ENCODE measurements around the gene DAGLB. TPM values are rescaled to one million over a fixed set of nuclear protein-coding genes. Genes with fewer than 3 reads are reported as not detected.
A peak's percentile ranks its signal among the peaks of the same experiment; 100 is the strongest.

The DAGLB gene
- total and polyA plus RNA-seq, 2 of the 4 experiments (the other 2 are of a cell fraction), result 23.4 to 33.5 TPM

DNA sequence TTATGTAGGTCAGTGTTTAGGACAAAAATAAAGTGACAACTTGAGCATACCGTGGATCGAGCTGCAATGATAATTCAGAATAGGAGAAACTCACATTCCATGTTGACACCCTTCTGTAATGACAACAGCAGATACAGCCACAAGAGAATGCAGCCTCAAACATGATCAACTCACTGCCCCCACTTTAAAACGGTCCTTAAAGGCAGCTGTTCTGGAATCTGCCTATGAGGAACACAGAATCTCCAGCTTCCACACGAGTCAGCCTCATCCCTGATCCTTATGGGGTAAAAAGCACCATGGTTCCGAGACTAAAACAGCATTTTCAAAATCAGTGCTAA, 32.5 kb upstream of the DAGLB start:
- no peak overlapping the region for H4K91ac ChIP-seq (ENCODE audit: insufficient read depth, low read depth, low read length)
- no peak overlapping the region for H2BK120ac ChIP-seq (ENCODE audit: low read depth, low read length)
- no peak for DNase-seq
- H4K5ac ChIP-seq (ENCODE audit: low read depth, low read length), result no peak overlapping the region
- H3K9me3 ChIP-seq (ENCODE audit: control insufficient read depth, insufficient read depth, low read length), result no peaks in the 10 kb centered on the region
- intact Hi-C loops (cut with micrococcal nuclease) (no loop called here), in situ Hi-C loops (cut with MboI; ENCODE audit: low sequenced_read_pairs) (no loop called here), dilution Hi-C loops (cut with HindIII; ENCODE audit: low sequenced_read_pairs, unreplicated experiment) (no loop called here)
- H2BK5ac ChIP-seq (ENCODE audit: low read depth, low read length, poor library complexity, severe bottlenecking), result no peak overlapping the region
- no peak overlapping the region for H3K4me3 ChIP-seq (ENCODE audit: insufficient read depth, low read depth, low read length)
- H2BK20ac ChIP-seq (ENCODE audit: low read depth, low read length), result no peak overlapping the region
- no peak overlapping the region for H2AFZ ChIP-seq (replicated peaks; ENCODE audit: low read length, poor library complexity)
- peaks cover 15% of the 10 kb centered on the region; the same call in 1 of the 2 replicates for H3K9me1 ChIP-seq (ENCODE audit: insufficient read depth, low read length)
- POLR2A ChIA-PET (ENCODE audit: unreplicated experiment), result no interaction called here
- no TSS peak for BruUV-seq (replicated peaks)
- H3K18ac ChIP-seq (ENCODE audit: low read depth, low read length), result no peak overlapping the region
- ATAC-seq (ENCODE audit: low read depth), result no peak
- CTCF ChIA-PET, result interaction anchor here (0.6 kb wide), 1 partner anchor 34 kb away, joined by 3 read pairs; no protein-coding TSS in a partner anchor
- H2AK9ac ChIP-seq (replicated peaks; ENCODE audit: low read depth, low read length, poor library complexity), result no peak overlapping the region
- peaks cover 19% of the 10 kb centered on the region for H3K4me1 ChIP-seq (ENCODE audit: control insufficient read depth, insufficient read depth, low read length)
- WGBS, 2 experiments (ENCODE audit: extremely low coverage in 2 of 2, insufficient read length in 1 of 2), result 90% methylated on average over 2 of the region's 5 CpGs; no CpG with 5 or more reads in 1 of the 2 experiments
- H3K14ac ChIP-seq (replicated peaks; ENCODE audit: low read depth, low read length), result no peak overlapping the region
- H3K36me3 ChIP-seq (ENCODE audit: control insufficient read depth, insufficient read depth, low read length), result peaks cover 25% of the 10 kb centered on the region
- H4K20me1 ChIP-seq (ENCODE audit: insufficient read depth, low read length), result peaks cover 86% of the 10 kb centered on the region
- H2AK5ac ChIP-seq (ENCODE audit: low read depth, low read length), result no peak overlapping the region
- H3K4me2 ChIP-seq (ENCODE audit: low read depth, low read length), result peak overlapping the region; percentile 6
- no peak overlapping the region for H3K56ac ChIP-seq (ENCODE audit: extremely low read depth, insufficient read depth, low read length)
- no peaks in the 10 kb centered on the region for H3K27me3 ChIP-seq (ENCODE audit: control insufficient read depth, insufficient read depth, low read length)
- H3K4ac ChIP-seq (ENCODE audit: low read depth, low read length), result no peak overlapping the region
- TF ChIP-seq SMC3 (IDR thresholded peaks at IDR 0.05; ENCODE audit: low read depth, low read length) (no peak), POLR2A (IDR thresholded peaks at IDR 0.05; ENCODE audit: low read depth, low read length) (0 out of 2 replicates have a peak, but pooled peaks have one; percentile 20)
- no peak overlapping the region for H3K27ac ChIP-seq (ENCODE audit: insufficient read depth, low read length)
- H2BK15ac ChIP-seq (ENCODE audit: low read depth, low read length), result no peak overlapping the region
- no peak overlapping the region for H3K23ac ChIP-seq (ENCODE audit: low read depth, low read length)
- H3K9ac ChIP-seq (ENCODE audit: low read depth, low read length), result no peak overlapping the region
- no peak overlapping the region for H4K8ac ChIP-seq (ENCODE audit: low read depth in 2 of 2, low read length in 2 of 2)
- peaks cover 6 to 35% of the 10 kb centered on the region in 2 experiments; a peak in 2 of 4 replicates for H3K79me1 ChIP-seq (ENCODE audit: low read depth in 1 of 2, low read length in 2 of 2)

Measured in IMR-90 (cell line).